ENCODE measurements around the gene HCN2. TPM values are rescaled to one million over a fixed set of nuclear protein-coding genes. Genes with fewer than 3 reads are reported as not detected.
A peak's percentile ranks its signal among the peaks of the same experiment; 100 is the strongest.
"Not testable (repeated sequence)": the region's sequence is repeated elsewhere in the genome, so short reads cannot be mapped to it uniquely, and the experiment has no call there.

HCN2 gene
- total RNA-seq, 1 donor from 2014 or later = not detected

DNA sequence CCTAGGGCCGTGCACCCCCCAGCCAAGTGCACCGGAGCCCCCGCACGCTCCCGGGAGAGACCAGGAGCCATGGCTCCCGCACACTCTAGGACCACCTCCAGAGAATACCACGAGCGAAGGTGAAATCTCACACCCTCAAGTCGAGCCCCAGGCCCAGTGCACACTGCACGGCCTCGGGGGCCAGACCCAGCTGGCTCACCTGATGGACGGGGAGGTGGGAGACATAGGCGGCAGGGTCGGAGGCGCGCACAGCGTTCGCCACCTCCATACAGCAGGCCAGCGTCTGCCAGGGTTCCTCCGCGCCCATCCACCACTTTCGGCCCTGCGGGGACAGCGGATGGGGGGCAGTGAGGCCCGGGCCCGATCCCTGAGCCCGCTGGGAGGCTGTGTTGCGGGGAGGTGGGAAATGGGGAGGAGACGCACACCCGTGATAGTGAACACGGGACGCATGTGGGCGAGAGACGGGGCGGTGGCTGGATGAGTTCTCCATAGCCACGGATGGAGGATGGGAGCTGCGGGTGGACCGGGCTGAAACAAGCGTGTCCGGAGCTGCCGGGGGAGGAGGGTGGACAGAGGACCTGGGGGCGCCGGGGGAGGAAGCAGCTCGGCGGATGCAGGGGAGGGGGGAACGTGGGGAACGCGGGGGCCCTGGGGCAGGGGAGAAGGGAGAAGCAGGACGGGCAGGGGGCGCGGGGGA, 30.6 kb downstream of the HCN2 start:
- DNase-seq (ENCODE audit: low spot score) = no peak

DNA sequence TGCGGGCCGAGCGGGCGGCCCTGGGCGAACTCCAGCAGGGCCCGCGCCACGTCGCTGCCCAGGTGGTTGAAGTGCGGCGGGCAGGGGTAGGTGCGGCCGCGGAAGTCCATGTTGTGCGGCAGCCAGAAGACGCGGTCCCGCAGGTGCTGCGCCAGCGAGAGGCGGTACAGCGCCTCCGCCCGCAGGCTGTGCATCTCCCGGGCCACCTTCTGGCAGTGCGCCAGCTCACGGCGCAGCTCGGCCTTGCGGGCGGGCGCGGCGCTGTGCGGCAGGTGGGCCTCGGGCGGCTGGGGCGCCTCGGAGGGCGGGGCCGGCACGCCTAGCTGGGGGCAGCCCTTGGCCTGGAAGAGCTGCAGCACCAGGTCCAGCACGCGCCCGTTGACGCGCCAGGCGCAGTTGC, 31.5 kb downstream of the HCN2 start:
- not testable (repeated sequence) for DNase-seq (ENCODE audit: low spot score)

DNA sequence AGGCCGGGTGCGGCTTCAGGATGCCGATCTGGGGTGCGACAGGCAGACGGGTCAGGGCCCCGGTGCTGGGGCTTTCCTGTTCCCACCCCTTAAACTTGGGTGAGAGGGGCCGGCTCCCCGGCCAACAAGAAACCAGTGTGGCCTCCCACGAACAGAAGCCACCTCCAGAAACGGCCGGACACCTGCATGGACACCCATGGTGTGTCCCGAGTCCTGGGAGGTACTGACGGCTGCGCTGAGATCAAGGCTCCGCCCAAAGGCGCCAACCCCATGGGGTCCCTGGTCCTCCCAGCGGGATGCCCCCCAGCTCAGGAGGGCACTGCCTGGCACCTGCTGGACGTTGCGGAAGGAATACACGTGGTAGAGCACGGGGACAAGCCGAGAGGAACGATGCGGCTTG, 32.1 kb downstream of the HCN2 start:
- no peak for DNase-seq (ENCODE audit: low spot score)

DNA sequence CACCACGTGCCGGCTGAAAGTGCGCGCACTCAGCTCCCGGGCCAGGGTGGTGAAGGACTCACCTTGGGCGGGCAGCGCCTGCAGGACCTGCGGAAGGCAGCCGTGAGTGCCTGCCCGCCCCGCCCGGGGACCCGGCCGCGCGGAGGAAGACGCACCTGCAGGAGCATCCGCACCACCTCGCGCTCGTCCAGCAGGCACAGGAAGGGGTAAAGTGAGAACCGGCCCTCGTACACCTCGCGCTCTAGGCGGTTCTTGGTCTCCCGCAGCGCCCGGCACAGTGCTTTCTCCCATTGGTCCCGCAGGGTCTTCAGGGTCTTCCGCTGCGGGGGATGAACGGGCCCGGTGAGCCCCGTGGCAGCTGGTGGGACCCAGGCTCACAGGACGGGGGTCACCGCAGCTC, 33.0 kb downstream of the HCN2 start:
- DNase-seq (ENCODE audit: low spot score) = no peak

DNA sequence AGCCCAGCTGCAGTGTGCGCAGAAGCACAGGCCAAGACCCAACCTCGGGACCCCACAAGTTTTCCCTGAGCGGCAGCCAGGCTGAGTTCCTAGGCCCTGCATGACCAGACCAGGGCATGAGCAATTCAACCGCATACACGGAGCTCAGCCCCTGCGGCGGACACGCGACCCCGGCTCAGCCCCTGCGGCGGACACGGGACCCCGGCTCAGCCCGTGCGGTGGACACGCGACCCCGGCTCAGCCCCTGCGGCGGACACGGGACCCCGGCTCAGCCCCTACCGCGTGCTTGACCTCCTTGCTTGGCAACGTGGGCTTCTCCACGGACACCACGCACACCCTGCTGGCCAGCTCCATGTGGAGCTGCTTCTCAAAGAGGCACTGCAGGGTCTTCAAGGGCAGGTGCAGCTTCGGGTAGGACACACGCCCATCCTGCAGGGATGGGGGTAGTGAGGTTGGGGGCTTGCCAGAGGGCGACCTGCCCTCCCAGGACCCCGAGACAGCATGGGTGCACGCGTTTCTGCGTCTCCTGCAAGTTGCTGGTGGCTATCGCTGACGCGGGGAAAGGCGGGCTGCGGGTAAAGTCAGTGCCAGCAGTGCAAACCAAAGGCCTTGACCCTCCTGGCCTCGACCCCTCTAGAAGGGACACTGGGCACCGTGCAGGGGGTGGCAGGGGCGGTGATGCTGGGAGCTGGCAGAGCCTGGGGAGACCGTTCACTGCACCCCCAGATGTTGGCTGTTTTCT, 33.7 kb downstream of the HCN2 start:
- no peak for DNase-seq (ENCODE audit: low spot score)

DNA sequence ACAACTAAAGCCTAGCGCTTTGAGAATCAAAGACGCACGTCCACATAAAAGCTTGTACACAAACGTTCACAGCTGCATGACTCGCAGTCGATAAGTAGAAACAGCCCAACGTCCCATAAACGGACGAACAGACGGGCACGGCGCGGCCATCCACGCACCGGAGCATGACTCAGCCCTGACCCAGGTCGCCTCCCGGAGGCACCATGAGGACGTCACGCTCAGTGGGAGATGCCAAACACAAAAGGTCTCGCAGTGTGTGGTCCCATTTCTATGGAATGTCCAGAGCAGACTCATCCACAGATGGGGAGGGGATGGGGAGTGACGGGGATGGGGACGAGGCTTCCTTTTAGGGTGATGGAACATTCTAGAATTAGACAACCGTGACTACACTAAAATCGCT, 34.3 kb downstream of the HCN2 start:
- DNase-seq (ENCODE audit: low spot score) = no peak

DNA sequence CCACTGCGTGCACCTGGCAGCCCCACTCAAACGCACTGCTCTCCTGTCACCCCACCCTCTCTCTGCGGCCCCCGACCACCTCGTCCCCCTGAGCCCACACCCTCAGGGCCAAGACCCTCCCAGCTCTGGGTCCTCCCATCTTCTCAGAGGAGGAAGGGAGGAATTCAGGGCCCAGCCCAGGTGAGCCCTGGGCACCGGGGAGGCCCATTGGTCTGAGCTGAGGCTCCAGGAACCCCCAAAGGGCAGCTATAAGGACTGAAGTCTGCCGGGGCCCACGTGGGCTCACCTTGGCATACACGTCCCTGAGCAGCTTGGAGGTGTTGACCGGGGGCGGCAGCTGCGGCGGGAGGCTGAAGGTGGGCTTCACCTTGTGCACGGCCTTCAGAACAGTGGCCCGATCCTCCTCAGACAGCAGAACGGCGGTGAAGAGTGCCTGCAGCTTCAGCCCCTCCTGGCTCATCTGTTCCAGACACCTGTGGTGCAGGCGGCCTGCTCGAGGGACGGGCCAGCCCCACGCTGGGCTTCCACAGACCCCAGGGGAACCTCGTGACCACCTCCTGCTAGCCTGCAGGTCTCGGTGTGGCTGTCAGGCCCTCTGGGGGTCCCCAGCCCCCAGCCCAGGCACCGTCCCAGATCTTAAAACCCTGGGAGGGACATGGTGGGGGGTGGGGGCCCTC, 34.9 kb downstream of the HCN2 start:
- no peak for DNase-seq (ENCODE audit: low spot score)

DNA sequence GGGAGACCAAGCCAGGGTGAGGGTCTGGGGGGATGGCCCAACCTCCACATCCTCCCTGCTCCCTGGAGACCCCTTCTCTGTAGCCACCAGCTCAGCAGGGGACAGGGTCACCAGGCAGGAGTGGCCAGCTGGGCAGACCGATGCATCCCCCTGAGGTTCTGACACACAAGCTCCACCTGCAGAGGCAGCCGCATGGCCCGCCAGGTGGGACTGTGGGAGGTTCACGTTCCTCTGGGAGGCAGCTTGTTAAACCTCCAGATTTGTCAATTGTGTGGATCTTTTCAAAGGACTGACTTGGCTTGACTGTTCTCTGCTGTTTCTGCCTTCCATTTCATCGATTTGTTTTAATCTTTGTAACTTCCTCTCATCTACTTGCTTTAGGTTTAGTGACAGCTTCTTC, 35.6 kb downstream of the HCN2 start:
- no peak for DNase-seq (ENCODE audit: low spot score)

DNA sequence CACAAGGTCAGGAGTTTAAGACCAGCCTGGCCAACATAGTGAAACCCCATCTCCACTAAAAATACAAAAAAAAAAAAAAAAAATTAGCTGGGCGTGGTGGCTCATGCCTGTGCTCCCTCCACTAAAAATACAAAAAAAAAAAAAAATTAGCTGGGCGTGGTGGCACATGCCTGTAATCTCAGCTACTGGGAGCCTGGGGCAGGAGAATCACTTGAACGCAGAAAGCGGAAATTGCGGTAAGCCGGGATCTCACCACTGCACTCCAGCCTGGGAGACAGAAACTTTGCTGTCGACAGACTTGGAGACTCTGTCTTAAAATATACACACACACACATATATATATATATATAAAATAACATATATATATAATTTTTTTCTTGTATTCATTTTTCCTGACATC, 36.9 kb downstream of the HCN2 start:
- DNase-seq (ENCODE audit: low spot score) = not testable (repeated sequence)

DNA sequence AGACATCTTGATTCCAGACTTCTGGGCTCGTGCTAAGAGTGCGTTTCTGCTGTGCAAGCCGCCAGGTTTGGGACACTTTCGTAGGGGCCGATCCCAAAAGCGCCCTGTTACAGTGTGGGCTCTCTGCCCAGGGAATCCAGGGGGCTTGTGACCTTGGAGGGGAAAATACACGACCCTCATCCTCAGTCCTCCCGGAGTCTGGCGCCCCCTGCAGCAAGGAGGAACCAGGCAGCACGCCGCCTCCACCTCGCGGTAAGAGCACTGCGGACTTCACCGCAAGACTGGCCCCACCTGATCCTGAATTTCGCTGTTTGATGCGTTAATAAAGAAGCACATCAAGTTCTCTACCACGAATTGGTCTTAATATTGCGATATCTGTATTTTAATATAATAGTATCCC, 38.5 kb downstream of the HCN2 start:
- DNase-seq (ENCODE audit: low spot score) = no peak

DNA sequence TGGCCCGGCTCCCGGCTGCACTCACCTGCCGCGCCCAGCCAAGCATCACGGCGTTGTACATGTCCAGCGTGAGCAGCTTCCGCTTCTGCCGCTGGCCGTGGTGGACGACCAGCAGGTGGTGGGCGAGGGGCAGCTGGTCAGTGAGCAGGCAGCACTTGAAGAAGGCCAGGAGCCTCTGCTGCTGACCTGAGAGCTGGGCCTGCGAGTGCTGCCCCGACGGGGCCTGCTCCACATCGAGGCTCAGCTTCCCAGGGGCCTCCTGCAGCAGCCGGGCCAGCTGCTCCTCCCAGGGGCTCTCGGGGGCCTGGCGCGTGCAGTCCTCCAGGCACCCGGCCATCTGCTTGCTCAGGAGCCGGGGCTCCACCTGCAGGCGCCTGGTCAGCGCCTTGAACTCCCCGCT, 39.8 kb downstream of the HCN2 start:
- DNase-seq (ENCODE audit: low spot score) = not testable (repeated sequence)

DNA sequence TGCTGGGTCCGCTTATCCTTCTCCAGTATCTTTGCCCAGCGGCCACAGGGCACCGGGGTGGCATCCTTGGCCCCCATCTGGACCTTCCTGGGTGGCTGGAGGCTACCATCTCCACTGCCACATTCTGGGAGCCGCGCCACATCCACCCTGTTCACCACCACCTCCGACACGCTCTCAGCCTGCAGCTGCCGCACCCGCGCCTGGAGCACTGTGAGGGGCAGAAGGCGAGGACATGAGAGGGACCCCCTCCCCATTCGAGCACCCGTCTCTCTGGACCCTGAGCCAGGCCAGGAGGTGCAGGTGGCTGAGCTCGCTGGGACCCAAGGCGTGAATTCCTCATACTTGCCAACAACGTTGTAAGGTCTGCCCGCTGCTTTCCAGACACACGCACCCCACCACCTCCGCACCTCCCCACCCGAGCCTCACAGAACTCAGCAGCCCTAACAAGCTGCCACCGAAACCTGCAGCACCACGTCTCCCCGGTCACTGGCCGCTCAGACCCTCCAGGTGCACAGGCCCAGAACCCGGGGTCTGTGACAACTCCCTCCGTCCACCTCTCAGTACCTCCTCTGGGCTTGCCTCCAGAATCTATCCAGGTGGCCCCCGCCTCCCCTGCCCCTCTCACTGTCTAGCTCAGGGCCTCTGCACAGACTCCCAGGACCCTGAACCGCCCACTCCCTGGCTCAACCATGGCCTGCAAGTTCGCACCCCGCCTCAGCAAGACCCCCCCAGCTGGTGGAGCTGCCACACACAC, 40.5 kb downstream of the HCN2 start:
- no peak for DNase-seq (ENCODE audit: low spot score)

DNA sequence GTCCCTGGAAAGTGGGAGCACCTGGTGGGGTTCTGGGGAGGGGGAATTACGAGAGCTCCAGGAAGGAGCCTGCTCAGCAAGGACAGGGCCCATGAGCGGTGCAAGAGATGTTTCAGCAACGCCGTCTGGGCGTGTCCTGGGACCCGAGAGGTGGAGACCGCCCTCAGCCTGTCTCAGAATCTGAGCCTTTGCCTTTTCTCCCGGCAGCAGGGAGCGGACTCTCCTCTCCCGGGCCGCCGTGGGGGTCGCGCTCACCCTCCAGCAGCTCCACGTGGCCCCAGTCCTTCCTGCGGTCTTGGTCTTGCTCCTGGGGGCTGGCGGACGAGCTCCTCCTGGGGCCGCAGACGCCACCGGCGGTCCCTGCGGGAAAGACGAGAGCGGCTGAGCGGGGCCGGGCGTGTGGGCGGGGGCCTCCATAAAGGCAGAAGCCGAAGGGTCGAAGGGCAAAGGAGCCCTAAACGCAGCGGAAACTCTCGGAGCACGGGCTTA, 42.9 kb downstream of the HCN2 start:
- DNase-seq (ENCODE audit: low spot score) = no peak

DNA sequence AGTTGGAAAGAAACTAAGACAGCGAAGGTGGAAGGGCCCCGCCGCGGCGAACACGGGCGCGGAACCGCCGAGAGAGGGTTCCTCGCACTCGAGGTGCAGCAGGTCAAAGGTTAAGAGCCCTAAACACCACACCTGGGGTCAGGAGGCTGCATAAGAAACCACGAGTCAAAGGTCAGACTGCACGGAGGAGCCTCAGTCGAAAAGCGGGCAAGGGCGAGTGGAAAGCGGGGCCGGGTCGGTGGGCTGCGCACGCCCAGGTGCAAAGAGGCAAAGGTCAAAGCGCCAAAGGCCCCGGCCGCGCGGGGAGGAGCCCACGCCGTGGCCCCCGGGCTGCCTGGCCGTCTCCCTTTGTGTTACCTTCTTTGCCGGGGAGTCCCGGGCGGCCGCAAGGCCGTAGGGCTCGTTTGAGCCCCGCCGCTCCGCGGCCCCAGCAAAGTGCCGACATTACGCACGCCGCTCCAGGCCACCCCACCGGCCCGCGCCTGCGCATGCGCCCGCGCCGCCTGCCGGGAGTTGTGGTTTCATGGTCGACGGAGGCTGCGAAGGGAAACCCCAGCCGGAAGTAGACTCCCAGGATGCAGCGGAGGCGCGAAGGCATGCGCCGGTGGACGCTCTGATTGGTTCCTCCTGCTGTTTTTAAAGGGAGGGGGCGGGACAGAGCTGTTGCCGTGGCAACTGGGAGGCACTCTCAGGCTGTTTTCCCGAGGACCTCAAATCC, 43.5 kb downstream of the HCN2 start, which contains the start of gene POLRMT:
POLRMT (minus strand) TSS at position 470 of the 718 bp plus-strand sequence; CDS start at position 445, 25 bp downstream.
- peak; percentile 99 for DNase-seq (ENCODE audit: low spot score)

DNA sequence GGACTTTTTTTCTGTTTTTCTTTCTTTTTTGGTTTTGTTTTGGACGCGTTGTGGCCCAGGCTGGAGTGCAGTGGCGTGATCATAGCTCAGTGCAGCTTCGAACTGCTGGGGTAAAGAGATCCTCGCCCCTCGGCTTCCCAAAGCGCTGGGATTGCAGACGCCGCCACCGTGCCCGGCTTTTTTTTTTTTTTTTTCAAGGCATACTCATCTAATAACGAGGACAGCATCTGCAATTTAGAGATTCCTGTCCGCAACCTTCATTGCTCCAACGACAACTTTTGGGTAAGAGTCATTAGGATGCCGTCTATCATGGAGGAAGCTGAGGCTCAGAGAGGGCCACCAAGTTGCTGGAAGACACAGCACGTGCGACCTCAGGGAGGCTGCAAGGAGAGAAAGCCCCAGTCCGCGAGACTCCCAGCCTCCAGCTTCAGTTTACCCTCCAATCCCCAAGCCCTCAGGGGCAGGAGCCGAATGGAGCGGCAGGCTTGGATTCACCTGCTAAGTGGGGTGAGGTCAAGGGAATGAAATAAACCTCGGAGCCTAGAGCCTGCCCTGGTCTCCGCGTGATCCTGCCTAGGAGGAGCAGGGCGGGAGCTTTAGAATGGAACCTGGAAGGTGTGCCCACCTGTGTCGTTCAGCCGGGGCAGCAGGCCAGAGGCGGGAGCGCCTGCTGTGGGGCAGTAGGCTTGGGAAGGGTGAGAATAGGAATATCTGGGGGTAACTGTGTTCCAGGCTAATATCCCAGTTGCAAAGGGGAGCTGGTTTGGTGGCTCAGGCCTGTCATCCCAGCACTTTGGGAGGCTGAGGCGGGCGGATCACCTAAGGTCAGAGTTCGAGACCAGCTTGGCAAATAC, 44.3 kb downstream of the HCN2 start:
- no peak for DNase-seq (ENCODE audit: low spot score)

DNA sequence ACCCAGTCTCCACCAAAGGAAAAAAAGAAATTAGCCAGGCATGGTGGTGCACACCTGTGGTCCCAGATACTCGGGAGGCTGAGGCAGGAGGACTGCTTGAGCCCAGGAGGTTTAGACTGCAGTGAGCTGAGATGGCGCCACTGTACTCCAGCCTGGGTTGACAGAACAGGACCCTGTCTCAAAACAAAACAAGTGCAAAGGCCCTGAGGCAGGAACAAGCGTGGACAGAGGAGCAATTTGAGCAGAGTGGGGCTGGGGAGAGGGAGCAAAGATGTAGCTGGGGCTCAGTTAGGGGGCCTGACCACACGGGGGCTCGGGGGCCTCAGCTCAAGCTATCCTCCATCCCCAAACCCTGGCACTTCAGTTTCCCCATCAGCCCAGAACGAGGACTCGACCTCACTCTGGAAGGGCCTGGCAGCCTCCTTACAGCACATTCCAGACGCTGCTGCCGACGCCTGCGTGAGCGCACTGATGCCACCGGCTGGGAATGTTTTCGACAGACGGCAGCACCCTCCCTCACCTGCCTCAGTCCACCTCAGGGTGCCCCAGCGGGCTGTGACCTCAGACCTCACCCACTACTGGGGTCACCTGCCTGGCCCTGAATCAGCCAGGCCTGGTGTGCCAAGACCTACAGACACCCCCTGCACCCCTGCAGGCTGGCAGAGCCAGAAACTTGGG, 45.4 kb downstream of the HCN2 start:
- DNase-seq (ENCODE audit: low spot score) = no peak

DNA sequence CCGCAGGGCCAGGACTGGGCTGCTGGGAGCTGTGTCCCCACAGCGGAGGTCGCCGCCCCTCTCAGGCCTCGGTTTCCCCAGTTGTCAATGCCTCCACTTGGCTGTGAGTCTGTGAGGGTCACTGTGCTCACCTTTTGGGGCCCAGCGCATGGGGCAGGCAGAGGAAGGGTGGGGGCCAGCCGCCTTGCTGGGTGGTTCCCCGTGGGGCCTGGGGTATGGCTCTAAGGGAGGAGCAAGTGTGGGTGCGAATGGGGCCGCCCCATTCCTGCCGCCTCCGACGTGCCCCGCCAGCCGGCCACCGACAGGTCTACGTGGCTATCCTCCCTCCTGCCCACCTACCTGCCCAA, 49.2 kb downstream of the HCN2 start:
- no peak for DNase-seq (ENCODE audit: low spot score)

DNA sequence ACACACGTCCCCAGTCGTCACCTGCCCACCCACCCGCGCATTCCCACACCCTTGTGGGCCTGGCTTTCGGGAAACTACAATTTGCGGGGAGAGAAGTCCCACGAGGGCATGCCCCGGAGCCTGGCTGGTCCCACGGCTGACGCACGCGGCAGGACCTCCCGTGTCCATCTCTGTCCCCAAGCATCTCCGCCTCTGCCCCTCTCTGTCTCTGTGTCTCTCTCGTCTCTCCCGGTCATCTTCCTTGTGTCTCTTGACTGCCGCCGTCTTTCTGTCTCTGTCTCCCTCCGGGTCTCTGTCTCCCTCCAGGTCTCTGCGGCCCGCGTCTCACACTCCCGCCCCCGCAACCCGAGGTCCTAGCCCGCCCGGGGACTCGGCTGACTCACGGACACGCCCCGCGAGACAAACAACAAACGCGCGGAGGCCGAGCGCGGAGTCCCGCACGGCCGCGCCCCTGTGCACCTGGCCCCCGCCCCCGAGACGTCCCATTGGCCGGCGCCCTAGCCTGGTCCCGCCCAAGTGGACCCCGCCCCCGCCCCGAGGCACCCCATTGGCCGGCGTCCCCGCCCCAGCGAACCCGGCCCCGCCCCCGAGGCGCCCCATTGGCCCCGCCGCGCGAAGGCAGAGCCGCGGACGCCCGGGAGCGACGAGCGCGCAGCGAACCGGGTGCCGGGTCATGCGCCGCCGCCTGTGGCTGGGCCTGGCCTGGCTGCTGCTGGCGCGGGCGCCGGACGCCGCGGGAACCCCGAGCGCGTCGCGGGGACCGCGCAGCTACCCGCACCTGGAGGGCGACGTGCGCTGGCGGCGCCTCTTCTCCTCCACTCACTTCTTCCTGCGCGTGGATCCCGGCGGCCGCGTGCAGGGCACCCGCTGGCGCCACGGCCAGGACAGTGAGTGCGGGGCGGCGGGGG, 49.8 kb downstream of the HCN2 start, which contains the start of gene FGF22:
FGF22 (plus strand) TSS at position 627 of the 908 bp plus-strand sequence; CDS start at position 674, 47 bp downstream.
- peak; percentile 91 for DNase-seq (ENCODE audit: low spot score)

DNA sequence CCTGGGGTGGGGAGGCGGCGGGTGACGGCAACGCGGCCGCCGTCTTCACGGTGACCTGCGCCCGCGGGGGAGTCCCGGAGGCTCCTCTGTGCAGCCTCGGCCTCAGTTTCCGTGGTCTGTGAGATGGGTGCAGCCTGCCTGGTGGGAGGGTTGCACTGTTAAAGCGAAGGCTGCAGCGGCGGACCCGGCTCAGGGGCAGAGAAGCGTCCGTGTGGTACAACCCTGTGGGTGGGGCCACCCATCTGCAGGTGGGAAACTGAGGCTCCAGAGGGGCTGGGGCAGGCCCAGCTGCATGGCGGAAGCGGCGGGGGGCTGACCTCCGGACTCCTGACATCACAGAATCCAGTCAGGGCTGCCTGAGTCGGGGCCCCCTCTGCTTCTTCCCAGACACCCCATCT, 50.5 kb downstream of the HCN2 start:
- DNase-seq (ENCODE audit: low spot score) = no peak

Measured in ureter (tissue), 1 donor.